HL-60 (cell line): Measurements from ENCODE around the gene SFMBT1.

ENCODE experiments used
- DNase-seq, 2 experiments: peaks; one replicate each; pipeline ENCODE4 v3.0.0-alpha.2; 2010 to 2020; ENCODE audit warnings: low read depth in 1 of 2, low spot score in 1 of 2
- H3K27ac ChIP-seq: fragments of 250-450 bp; sonication (Bioruptor Pico); replicated peaks from 2 replicates; pipeline ENCODE4 v1.5.1; 2020; ENCODE audit warnings: mild to moderate bottlenecking, moderate library complexity
- H3K27me3 ChIP-seq: fragments of 250-450 bp; sonication (Bioruptor Pico); 2 replicates; pipeline ENCODE4 v1.5.1; 2021; ENCODE audit warnings: mild to moderate bottlenecking, moderate library complexity; ENCODE audit not compliant: insufficient read depth, poor library complexity, severe bottlenecking
- H3K4me3 ChIP-seq: replicated peaks from 2 replicates; pipeline ENCODE4 v1.5.1; 2011; ENCODE audit warnings: mild to moderate bottlenecking, control low read depth, low read length; ENCODE audit not compliant: insufficient read depth
- CTCF ChIP-seq: IDR thresholded peaks from one replicate; pipeline ENCODE4 v1.5.1; 2011; ENCODE audit warnings: low read length, control low read depth, inconsistent platforms; ENCODE audit not compliant: insufficient read depth
- GABPA ChIP-seq: IDR thresholded peaks from 2 replicates; pipeline ENCODE4 v1.6.1; 2012; ENCODE audit warnings: low read depth
- POLR2AphosphoS5 ChIP-seq: IDR thresholded peaks from 2 replicates; pipeline ENCODE4 v1.6.1; 2012; ENCODE audit warnings: low read depth
- REST ChIP-seq: IDR thresholded peaks from 2 replicates; pipeline ENCODE4 v1.6.1; 2012; ENCODE audit warnings: low read depth; ENCODE audit not compliant: insufficient replicate concordance
- SPI1 ChIP-seq: IDR thresholded peaks from 2 replicates; pipeline ENCODE4 v1.6.1; 2012; ENCODE audit warnings: low read depth, mild to moderate bottlenecking, borderline replicate concordance

The SFMBT1 gene

DNA sequence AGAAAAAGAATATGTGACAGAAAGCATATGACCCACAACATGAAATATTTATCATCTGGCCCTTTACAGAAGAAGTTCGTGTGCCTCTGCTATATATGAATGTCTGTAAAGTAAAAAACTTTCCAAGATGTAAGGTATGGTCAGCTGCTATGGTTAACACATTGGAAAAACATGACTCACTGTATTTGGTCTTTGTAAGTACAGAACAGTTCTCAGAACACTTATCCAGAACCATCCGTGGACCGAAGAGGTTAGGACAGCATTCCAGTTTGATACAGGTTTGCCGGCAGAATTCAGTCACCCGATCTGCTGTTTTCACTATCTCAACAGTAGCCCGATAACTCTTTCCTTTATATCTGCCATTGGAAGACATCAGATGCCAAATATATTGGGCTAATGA is 135.1 kb downstream of the SFMBT1 start:
- TF ChIP-seq REST (no peak), CTCF (no peak), SPI1 (no peak), GABPA (no peak), POLR2AphosphoS5 (no peak)
- Histone ChIP-seq H3K27ac (no peak overlapping the region), H3K27me3 (no peaks in the 10 kb centered on the region), H3K4me3 (no peak overlapping the region)
- no peak for DNase-seq

DNA sequence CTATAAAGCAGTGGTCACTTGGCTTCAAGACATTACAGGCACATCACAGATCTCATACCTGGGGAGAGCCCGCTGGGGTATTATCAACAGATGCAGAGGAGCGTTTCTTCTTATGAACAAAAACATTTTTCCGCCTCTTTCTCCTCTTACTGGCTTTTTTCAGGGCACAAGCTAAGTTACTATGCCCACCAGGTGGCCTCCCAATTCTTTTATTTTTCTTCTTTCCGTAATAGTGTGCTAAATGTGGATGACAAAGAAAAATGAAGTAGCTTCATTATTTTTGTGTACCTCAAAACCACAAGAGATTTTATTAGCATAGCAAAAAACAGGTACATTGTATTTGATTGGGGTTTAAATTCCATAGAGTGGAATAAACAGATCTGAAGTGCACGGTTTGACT is 138.4 kb downstream of the SFMBT1 start:
- DNase-seq: no peak
- Histone ChIP-seq H3K27ac (no peak overlapping the region), H3K4me3 (no peak overlapping the region), H3K27me3 (no peaks in the 10 kb centered on the region)
- TF ChIP-seq GABPA (no peak), POLR2AphosphoS5 (no peak), SPI1 (no peak), CTCF (no peak), REST (no peak)

- Histone ChIP-seq H3K27me3 (no peaks in the 10 kb centered on the region), H3K4me3 (no peak overlapping the region), H3K27ac (no peak overlapping the region)
- DNase-seq: no peak
- no peak for TF ChIP-seq POLR2AphosphoS5
- no peak for TF ChIP-seq GABPA
- TF ChIP-seq SPI1: no peak
- TF ChIP-seq REST: no peak
- no peak for TF ChIP-seq CTCF
These were observed 141.3 kb downstream of the SFMBT1 start for GRCh38 chr3:52904552-52904951.
